K562 (cell line): ENCODE results near the gene ZBTB2. TPM values are rescaled to one million over a fixed set of nuclear protein-coding genes. Genes with fewer than 3 reads are reported as not detected.

Source experiments
- ATAC-seq: fragments of 200-7000 bp; cut with Tn5 transposase; 3 replicates; pipeline ENCODE4 v1.9.1; 2020; ENCODE audit warnings: moderate library complexity
- BruUV-seq: library from RNA; stranded (reverse); fragments of 400-500 nt; replicated peaks from 2 replicates; lab custom pipeline; 2021; lab: Mats Ljungman, UMichigan
- CTCF ChIA-PET: fragments of 300-600 bp; formaldehyde crosslinking; extraction: SDS; loops from one replicate; lab custom pipeline; 2021; ENCODE audit warnings: low intra/inter-chr PET ratio; lab: Yijun Ruan, JAX
- POLR2A ChIA-PET: fragments of 300-600, 350-650 bp; sonication (Branson Sonifier 250); formaldehyde crosslinking; extraction: SDS; loops from one replicate; lab custom pipeline; 2021; ENCODE audit warnings: antibody characterized with exemption, inconsistent platforms; lab: Yijun Ruan, JAX
- DNase-seq, 4 experiments: peaks; one replicate each; pipeline versions ENCODE4 v3.0.0 to v3.0.0-alpha.2; 2011 to 2018; ENCODE audit warnings: low spot score in 3 of 4, mixed read lengths in 3 of 4; ENCODE audit errors: extremely low read depth in 1 of 4
- FAIRE-seq: peaks from 2 replicates; lab custom pipeline; 2011; peaks lifted over from hg19 to GRCh38; lab: Jason Lieb, UNC
- H2AFZ ChIP-seq: 2 replicates; pipeline ENCODE4 v1.6.0; 2011; ENCODE audit warnings: low read depth, low read length, control low read depth, inconsistent platforms
- H3K27ac ChIP-seq: fragments of 200-600 bp; 3 replicates; pipeline ENCODE4 v1.8.0; 2011; ENCODE audit warnings: low read depth, mild to moderate bottlenecking, control low read depth, inconsistent platforms, low read length, moderate library complexity, mixed read lengths; ENCODE audit errors: extremely low read depth
- H3K27me3 ChIP-seq, 2 experiments: fragments of 300-600 bp in 1 of 2; 2 replicates in 1 of 2; 3 replicates in 1 of 2; pipeline versions ENCODE4 v1.6.0 to v1.8.0; 2011; ENCODE audit warnings: inconsistent platforms in 2 of 2, low read length in 2 of 2, mild to moderate bottlenecking in 1 of 2, mixed read lengths in 1 of 2, moderate library complexity in 1 of 2; ENCODE audit not compliant: control insufficient read depth in 2 of 2, insufficient read depth in 2 of 2
- H3K36me3 ChIP-seq: fragments of 300-600 bp; 3 replicates; pipeline ENCODE4 v1.8.0; 2011; ENCODE audit warnings: mild to moderate bottlenecking, low read length, inconsistent platforms; ENCODE audit not compliant: control insufficient read depth, insufficient read depth
- H3K4me1 ChIP-seq, 2 experiments: fragments of 200-600 bp in 1 of 2; replicated peaks in 1 of 2; 2 replicates in 1 of 2; 3 replicates in 1 of 2; pipeline versions ENCODE4 v1.5.1 to v1.8.0; 2011; ENCODE audit warnings: inconsistent platforms in 2 of 2, low read length in 2 of 2, mild to moderate bottlenecking in 1 of 2, mixed read lengths in 1 of 2, moderate library complexity in 1 of 2; ENCODE audit not compliant: control insufficient read depth in 2 of 2, insufficient read depth in 2 of 2
- H3K4me2 ChIP-seq: 2 replicates; pipeline ENCODE4 v1.6.1; 2011; ENCODE audit warnings: low read length, control low read depth, inconsistent platforms, mixed read lengths; ENCODE audit not compliant: insufficient read depth
- H3K4me3 ChIP-seq: fragments of 200-600 bp; sonication (generic), shearing (Covaris generic); 2 replicates; pipeline ENCODE4 v1.5.1; 2016; ENCODE audit warnings: control low read depth, inconsistent platforms
- H3K79me2 ChIP-seq: fragments of 200-600 bp; 3 replicates; pipeline ENCODE4 v1.8.0; 2011; ENCODE audit warnings: low read length, inconsistent platforms; ENCODE audit not compliant: control insufficient read depth, insufficient read depth
- H3K9ac ChIP-seq, 2 experiments: 2 replicates each; pipeline versions ENCODE4 v1.6.0 to v1.6.1; 2011; ENCODE audit warnings: low read depth in 2 of 2, low read length in 2 of 2, control low read depth in 1 of 2, inconsistent platforms in 1 of 2, mild to moderate bottlenecking in 1 of 2, mixed read lengths in 1 of 2; ENCODE audit not compliant: insufficient read depth in 1 of 2
- H3K9me1 ChIP-seq: one replicate; pipeline ENCODE4 v1.6.0; 2011; ENCODE audit warnings: inconsistent platforms, mild to moderate bottlenecking, low read length, moderate library complexity; ENCODE audit not compliant: control insufficient read depth, insufficient read depth
- H3K9me3 ChIP-seq: replicated peaks from 2 replicates; pipeline ENCODE4 v1.5.1; 2011; ENCODE audit warnings: low read depth, low read length, inconsistent platforms; ENCODE audit not compliant: control insufficient read depth, insufficient read depth
- H4K20me1 ChIP-seq: replicated peaks from 2 replicates; pipeline ENCODE4 v1.6.1; 2011; ENCODE audit warnings: low read length, inconsistent platforms, mixed read lengths; ENCODE audit not compliant: control insufficient read depth, insufficient read depth
- BCLAF1 ChIP-seq, 2 experiments: fragments of 450-650 bp in 1 of 2; IDR thresholded peaks; 2 replicates each; pipeline ENCODE4 v1.6.1; 2011 to 2017; ENCODE audit warnings: low read depth in 2 of 2, antibody characterized with exemption in 1 of 2, borderline replicate concordance in 1 of 2, low read length in 1 of 2, mild to moderate bottlenecking in 1 of 2, mixed read lengths in 1 of 2; ENCODE audit not compliant: control insufficient read depth in 1 of 2
- CBFA2T3 ChIP-seq: fragments of 450-650 bp; IDR thresholded peaks from 2 replicates; pipeline ENCODE4 v1.6.1; 2017
- HDAC3 ChIP-seq: fragments of 450-650 bp; IDR thresholded peaks from 2 replicates; pipeline ENCODE4 v1.6.1; 2018; ENCODE audit warnings: borderline replicate concordance, mild to moderate bottlenecking, moderate library complexity; ENCODE audit not compliant: partially characterized antibody
- HDAC8 ChIP-seq: fragments of 450-650 bp; IDR thresholded peaks from 2 replicates; pipeline ENCODE4 v1.6.1; 2016; ENCODE audit warnings: mild to moderate bottlenecking, missing genetic modification characterization, moderate library complexity, missing compliant biosample characterization
- MAZ ChIP-seq, 2 experiments: fragments of 450-650 bp in 1 of 2; sonication (generic) in 1 of 2; formaldehyde crosslinking; IDR thresholded peaks in 1 of 2; conservative IDR thresholded peaks in 1 of 2; 2 replicates each; pipeline versions ENCODE4 v1.4.0 to v1.5.0; 2020; ENCODE audit warnings: mild to moderate bottlenecking in 1 of 2, missing genetic modification reagents in 1 of 2
- MYC ChIP-seq, 2 experiments: fragments of 250-450 bp in 1 of 2; sonication (Bioruptor Pico) in 1 of 2; IDR thresholded peaks; 2 replicates each; pipeline versions ENCODE4 v1.5.1 to v1.6.1; 2012 to 2021; ENCODE audit warnings: low read depth in 2 of 2, borderline replicate concordance in 1 of 2, improper control_type of control experiment in 1 of 2, low read length in 1 of 2, mild to moderate bottlenecking in 1 of 2, moderate library complexity in 1 of 2
- TRIM25 ChIP-seq: fragments of 450-650 bp; IDR thresholded peaks from 2 replicates; pipeline ENCODE4 v1.7.0; 2016; ENCODE audit warnings: borderline replicate concordance
- ZNF133 ChIP-seq: fragments of 250-450 bp; sonication (Bioruptor Pico); IDR thresholded peaks from 2 replicates; pipeline ENCODE4 v1.4.0; 2020; ENCODE audit warnings: mild to moderate bottlenecking
- ZNF830 ChIP-seq: fragments of 250-450 bp; sonication (Bioruptor Pico); IDR thresholded peaks from 2 replicates; pipeline ENCODE4 v1.5.0; 2021; ENCODE audit warnings: mild to moderate bottlenecking
- WGBS: fragments of 100-300 bp; shearing (Covaris generic); methylation state at CpG from one replicate; pipeline ENCODE4 v1.1.6; 2016; ENCODE audit warnings: low coverage, mixed read lengths; ENCODE audit not compliant: insufficient coverage; ENCODE audit errors: missing lambda C conversion rate; 5-methylcytosine and 5-hydroxymethylcytosine counted together
- in situ Hi-C: fragments of 300-500 bp; cut with MboI; formaldehyde crosslinking; loops from 4 replicates; pipeline ENCODE4 v1.15.0; 2018; ENCODE audit warnings: inconsistent platforms, mixed read lengths
- intact Hi-C: fragments of 100-400 bp; cut with micrococcal nuclease; formaldehyde crosslinking; loops from 2 replicates; pipeline ENCODE4 v1.14.2; 2022
- polyA plus RNA-seq, 8 experiments: library from polyadenylated mRNA; depleted of rRNA in 4 of 8; stranded (reverse) in 5 of 8; unstranded in 3 of 8; fragments of >200 nt; fragmentation: Nextera tagmentation in 2 of 8; fragmentation: Illumina TruSeq in 1 of 8; extraction: Ambion mirVana in 2 of 8; extraction: Trizol in 1 of 8; gene quantifications; 2 replicates each; pipeline versions ENCODE4 v1.2.1 to v1.2.3, GENCODE V29; 2011 to 2014; ENCODE audit warnings: inconsistent platforms in 1 of 8, missing spikeins in 1 of 8
- total RNA-seq, 7 experiments: library from RNA; depleted of rRNA in 6 of 7; stranded (reverse); fragments of >200 nt in 6 of 7; fragmentation: Illumina TruSeq in 2 of 7; extraction: Trizol in 2 of 7; gene quantifications; 2 replicates each; pipeline versions ENCODE4 v1.2.1 to v1.2.3, GENCODE V29; 2011 to 2021; ENCODE audit warnings: low replicate concordance in 1 of 7
- TF ChIP-seq, protein P1 (sequence below), 2 experiments: IDR thresholded peaks in 1 of 2; conservative IDR thresholded peaks in 1 of 2; 2 replicates each; pipeline ENCODE4 v1.6.1; 2016; ENCODE audit warnings: low read depth in 2 of 2, mild to moderate bottlenecking in 1 of 2, missing compliant biosample characterization in 1 of 2, missing genetic modification characterization in 1 of 2, moderate library complexity in 1 of 2

ZBTB2 gene
- total and polyA plus RNA-seq, 9 of the 15 experiments (the other 6 are each of a cell fraction or from before 2014, with no cell fraction given) = 5.1 to 26.2 (median 16.4) TPM

- TF ChIP-seq BCLAF1 (IDR thresholded peaks at IDR 0.05; ENCODE audit: borderline replicate concordance in 1 of 2, control insufficient read depth in 1 of 2, low read depth in 2 of 2, low read length in 1 of 2) (no peak), HDAC8 (tag) (no peak), ZNF133 (no peak), ZNF830 (CRISPR knock-in tag) (no peak), MAZ (CRISPR knock-in tag; conservative IDR thresholded peaks at IDR 0.05 in 1 of 2, IDR thresholded peaks at IDR 0.05 in 1 of 2) (no peak)
Measured at GRCh38 chr6:151317995-151318365, 73.4 kb downstream of the ZBTB2 start (continued).

GRCh38 chr6:151317103-151317994 is 74.0 kb downstream of the ZBTB2 start:
- no peak overlapping the region for H3K9ac ChIP-seq
- no peak overlapping the region for H2AFZ ChIP-seq
- ChIA-PET CTCF (no interaction called here), POLR2A (interaction anchor here (0.6 kb wide), 1 partner anchor 67 kb away, joined by 3 read pairs; no protein-coding TSS in a partner anchor)
- in situ Hi-C loops = no loop called here
- no peaks in the 10 kb centered on the region for H3K36me3 ChIP-seq
- H3K4me1 ChIP-seq = no peaks in the 10 kb centered on the region
- TF ChIP-seq, protein P1, sequence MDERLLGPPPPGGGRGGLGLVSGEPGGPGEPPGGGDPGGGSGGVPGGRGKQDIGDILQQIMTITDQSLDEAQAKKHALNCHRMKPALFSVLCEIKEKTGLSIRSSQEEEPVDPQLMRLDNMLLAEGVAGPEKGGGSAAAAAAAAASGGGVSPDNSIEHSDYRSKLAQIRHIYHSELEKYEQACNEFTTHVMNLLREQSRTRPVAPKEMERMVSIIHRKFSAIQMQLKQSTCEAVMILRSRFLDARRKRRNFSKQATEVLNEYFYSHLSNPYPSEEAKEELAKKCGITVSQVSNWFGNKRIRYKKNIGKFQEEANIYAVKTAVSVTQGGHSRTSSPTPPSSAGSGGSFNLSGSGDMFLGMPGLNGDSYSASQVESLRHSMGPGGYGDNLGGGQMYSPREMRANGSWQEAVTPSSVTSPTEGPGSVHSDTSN (CRISPR knock-in tag; IDR thresholded peaks at IDR 0.05; ENCODE audit: low read depth) = no peak
- TF ChIP-seq, protein P1 (tag; conservative IDR thresholded peaks at IDR 0.05; ENCODE audit: low read depth) = peak; percentile 45
- TF ChIP-seq MYC (IDR thresholded peaks at IDR 0.05; ENCODE audit: low read depth, low read length) (no peak), MYC (CRISPR knock-in tag; IDR thresholded peaks at IDR 0.05; ENCODE audit: borderline replicate concordance, low read depth) (no peak), HDAC3 (no peak), TRIM25 (no peak), CBFA2T3 (peak; percentile 50; the same call in 1 of the 2 replicates)
- ATAC-seq (no peak), FAIRE-seq (no peak), DNase-seq (no peak)
- WGBS = 0% methylated on average over 2 of the region's 2 CpGs
- no peaks in the 10 kb centered on the region for H3K9me1 ChIP-seq
- no peaks in the 10 kb centered on the region for H3K9me3 ChIP-seq
- BruUV-seq = no TSS peak
- H3K4me3 ChIP-seq = no peak overlapping the region
- H3K4me2 ChIP-seq = no peak overlapping the region
- peaks cover 33 to 47% of the 10 kb centered on the region in 2 experiments for H3K27me3 ChIP-seq
- H3K27ac ChIP-seq = no peak overlapping the region
- no peaks in the 10 kb centered on the region for H4K20me1 ChIP-seq
- H3K79me2 ChIP-seq = no peaks in the 10 kb centered on the region
- intact Hi-C loops = no loop called here
